OCI-LY1 (cell line): ENCODE results near the gene TTLL11.

Experiments used
- H2AFZ ChIP-seq: fragments of 200-600 bp; sonication (generic), shearing (Covaris generic); 2 replicates; pipeline ENCODE4 v1.6.0; 2014; ENCODE audit warnings: antibody characterized with exemption, mild to moderate bottlenecking, low read length
- H3F3A ChIP-seq: fragments of 200-600 bp; sonication (generic), shearing (Covaris generic); 2 replicates; pipeline ENCODE4 v1.6.0; 2014; ENCODE audit warnings: mild to moderate bottlenecking, antibody characterized with exemption, low read length, moderate library complexity; ENCODE audit not compliant: insufficient read depth
- H3K27ac ChIP-seq: fragments of 200-600 bp; sonication (generic); 2 replicates; pipeline ENCODE4 v1.5.1; 2014; ENCODE audit warnings: low read length, mixed run types, mild to moderate bottlenecking, low read depth; ENCODE audit not compliant: poor library complexity, severe bottlenecking
- H3K27me3 ChIP-seq: fragments of 200-600 bp; sonication (generic); 2 replicates; pipeline ENCODE4 v1.6.0; 2014; ENCODE audit warnings: antibody characterized with exemption, mild to moderate bottlenecking, low read length, moderate library complexity; ENCODE audit not compliant: insufficient read depth
- H3K36me3 ChIP-seq: fragments of 200-600 bp; sonication (generic); 2 replicates; pipeline ENCODE4 v1.6.1; 2014; ENCODE audit warnings: mild to moderate bottlenecking, antibody characterized with exemption, low read length, moderate library complexity, mixed read lengths; ENCODE audit not compliant: insufficient read depth
- H3K4me1 ChIP-seq: fragments of 200-600 bp; sonication (generic); 2 replicates; pipeline ENCODE4 v1.5.1; 2014; ENCODE audit warnings: mild to moderate bottlenecking, low read length, moderate library complexity; ENCODE audit not compliant: insufficient read depth, severe bottlenecking
- H3K4me2 ChIP-seq: fragments of 200-600 bp; sonication (generic), shearing (Covaris generic); 2 replicates; pipeline ENCODE4 v1.6.1; 2014; ENCODE audit warnings: low read length
- H3K4me3 ChIP-seq: fragments of 200-600 bp; sonication (generic); 2 replicates; pipeline ENCODE4 v1.5.1; 2014; ENCODE audit warnings: low read length, low read depth, mild to moderate bottlenecking, mixed read lengths; ENCODE audit not compliant: poor library complexity, severe bottlenecking
- H3K79me2 ChIP-seq: fragments of 200-600 bp; shearing (Covaris generic); 2 replicates; pipeline ENCODE4 v1.6.1; 2016; ENCODE audit warnings: mixed run types, low read length, mixed read lengths; ENCODE audit not compliant: insufficient read depth
- H3K9ac ChIP-seq: fragments of 200-600 bp; sonication (generic), shearing (Covaris generic); 2 replicates; pipeline ENCODE4 v1.6.1; 2014; ENCODE audit warnings: mild to moderate bottlenecking, low read length, mixed read lengths
- H3K9me2 ChIP-seq: fragments of 200-600 bp; sonication (generic), shearing (Covaris generic); 2 replicates; pipeline ENCODE4 v1.6.1; 2014; ENCODE audit warnings: low read depth, mild to moderate bottlenecking, low read length, mixed read lengths
- H3K9me3 ChIP-seq: fragments of 200-600 bp; shearing (Covaris generic); 2 replicates; pipeline ENCODE4 v1.6.1; 2014; ENCODE audit warnings: low read length, mixed read lengths
- H4K20me1 ChIP-seq: fragments of 200-600 bp; sonication (generic), shearing (Covaris generic); 2 replicates; pipeline ENCODE4 v1.6.0; 2016; ENCODE audit warnings: mild to moderate bottlenecking, low read length; ENCODE audit not compliant: insufficient read depth
- CTCF ChIP-seq: fragments of 200-600 bp; sonication (generic), shearing (Covaris generic); IDR thresholded peaks from 2 replicates; pipeline ENCODE4 v1.5.1; 2017; ENCODE audit warnings: mild to moderate bottlenecking, antibody characterized with exemption, low read length, moderate library complexity, mixed read lengths
- EZH2 ChIP-seq: fragments of 200-600 bp; sonication (generic), shearing (Covaris generic); IDR thresholded peaks from 2 replicates; pipeline ENCODE4 v1.8.0; 2017; ENCODE audit warnings: borderline replicate concordance, mixed run types, mild to moderate bottlenecking, antibody characterized with exemption, low read length, moderate library complexity, mixed read lengths

Gene TTLL11

GRCh38 chr9:121942866-121943382 is 150.2 kb downstream of the TTLL11 start:
- no peaks in the 10 kb centered on the region for H3K27me3 ChIP-seq
- peak overlapping the region; percentile 66 for H3K4me2 ChIP-seq
- no peaks in the 10 kb centered on the region for H3K36me3 ChIP-seq
- no peaks in the 10 kb centered on the region for H3K9me3 ChIP-seq
- no peaks in the 10 kb centered on the region for H3K79me2 ChIP-seq
- H3K9me2 ChIP-seq = no peaks in the 10 kb centered on the region
- no peak overlapping the region for H2AFZ ChIP-seq
- peak overlapping the region; percentile 57 for H3K4me3 ChIP-seq
- peak overlapping the region; percentile 79 for H3K9ac ChIP-seq
- peaks cover 100% of the 10 kb centered on the region for H3K4me1 ChIP-seq
- H3F3A ChIP-seq = peaks cover 29% of the 10 kb centered on the region
- H3K27ac ChIP-seq = peak overlapping the region; percentile 99
- H4K20me1 ChIP-seq = no peaks in the 10 kb centered on the region
- no peak for TF ChIP-seq CTCF
- no peak for TF ChIP-seq EZH2

GRCh38 chr9:121942313-121942712 is 150.8 kb downstream of the TTLL11 start:
- H3K9ac ChIP-seq = peak overlapping the region; percentile 79
- peaks cover 27% of the 10 kb centered on the region for H3F3A ChIP-seq
- H3K4me1 ChIP-seq = peaks cover 100% of the 10 kb centered on the region
- H2AFZ ChIP-seq = no peak overlapping the region
- no peaks in the 10 kb centered on the region for H3K9me2 ChIP-seq
- H3K79me2 ChIP-seq = no peaks in the 10 kb centered on the region
- no peaks in the 10 kb centered on the region for H3K36me3 ChIP-seq
- H3K27ac ChIP-seq = peak overlapping the region; percentile 99
- H3K4me2 ChIP-seq = peak overlapping the region; percentile 66
- no peaks in the 10 kb centered on the region for H3K27me3 ChIP-seq
- H3K9me3 ChIP-seq = no peaks in the 10 kb centered on the region
- H4K20me1 ChIP-seq = no peaks in the 10 kb centered on the region
- peak overlapping the region; percentile 57 for H3K4me3 ChIP-seq
- TF ChIP-seq EZH2 (no peak), CTCF (no peak)

GRCh38 chr9:121939643-121940042 is 153.5 kb downstream of the TTLL11 start:
- Histone ChIP-seq H3K27ac (peak overlapping the region; percentile 99), H3K4me1 (peaks cover 92% of the 10 kb centered on the region), H3K79me2 (no peaks in the 10 kb centered on the region), H3F3A (peaks cover 21% of the 10 kb centered on the region), H3K27me3 (no peaks in the 10 kb centered on the region), H4K20me1 (no peaks in the 10 kb centered on the region), H3K9ac (peak overlapping the region; percentile 79), H2AFZ (no peak overlapping the region), H3K4me3 (peak overlapping the region; percentile 57), H3K9me3 (no peaks in the 10 kb centered on the region), H3K9me2 (no peaks in the 10 kb centered on the region), H3K36me3 (no peaks in the 10 kb centered on the region), H3K4me2 (peak overlapping the region; percentile 66)
- TF ChIP-seq CTCF (no peak), EZH2 (no peak)
